HEK293 (cell line): Measurements from ENCODE around the gene CFAP70.
A peak's percentile ranks its signal among the peaks of the same experiment; 100 is the strongest.

Experiments used
- CTCF ChIA-PET: fragments of 350-600 bp; formaldehyde crosslinking; extraction: SDS; loops from one replicate; lab custom pipeline; 2021; ENCODE audit warnings: antibody characterized with exemption; lab: Yijun Ruan, JAX
- POLR2A ChIA-PET: fragments of 300-600 bp; formaldehyde crosslinking; extraction: SDS; loops from one replicate; lab custom pipeline; 2020; ENCODE audit warnings: antibody characterized with exemption, inconsistent platforms; lab: Yijun Ruan, JAX
- H3K27ac ChIP-seq: fragments of 200-500 bp; sonication (Bioruptor generic); 2 replicates; pipeline ENCODE4 v1.5.1; 2014; ENCODE audit warnings: low read depth, low read length, control low read depth, inconsistent platforms; ENCODE audit errors: extremely low read depth
- H3K36me3 ChIP-seq, 2 experiments: fragments of 200-500 bp in 1 of 2; sonication (Bioruptor generic) in 1 of 2; 1 replicate in 1 of 2; 2 replicates in 1 of 2; pipeline ENCODE4 v1.5.1; 2014 to 2017; ENCODE audit warnings: inconsistent platforms in 2 of 2, low read length in 2 of 2; ENCODE audit not compliant: control insufficient read depth in 2 of 2, insufficient read depth in 1 of 2
- H3K4me1 ChIP-seq: fragments of 200-500 bp; sonication (Bioruptor generic); 2 replicates; pipeline ENCODE4 v1.5.1; 2014; ENCODE audit warnings: mild to moderate bottlenecking, low read length, inconsistent platforms; ENCODE audit not compliant: control insufficient read depth, insufficient read depth
- H3K4me3 ChIP-seq: 2 replicates; pipeline ENCODE4 v1.5.1; 2011; ENCODE audit warnings: low read depth, mild to moderate bottlenecking, control low read depth, low read length, moderate library complexity
- H3K9me3 ChIP-seq: fragments of 200-500 bp; sonication (Bioruptor generic); 2 replicates; pipeline ENCODE4 v1.5.1; 2014; ENCODE audit warnings: low read depth, low read length, inconsistent platforms; ENCODE audit not compliant: control insufficient read depth, insufficient read depth
- BCL11B ChIP-seq: fragments of 450-650 bp; formaldehyde crosslinking; IDR thresholded peaks from 2 replicates; pipeline ENCODE4 v1.5.1; 2016; ENCODE audit warnings: low read depth, missing biosample characterization, missing genetic modification characterization
- FEZF1 ChIP-seq: fragments of 450-650 bp; formaldehyde crosslinking; IDR thresholded peaks from 2 replicates; pipeline ENCODE4 v1.5.1; 2016; ENCODE audit warnings: missing biosample characterization, missing genetic modification characterization
- GLI2 ChIP-seq: fragments of 450-650 bp; formaldehyde crosslinking; IDR thresholded peaks from 2 replicates; pipeline ENCODE4; 2017; ENCODE audit warnings: missing biosample characterization, missing genetic modification characterization, low read depth, borderline replicate concordance
- GLIS2 ChIP-seq: fragments of 450-650 bp; formaldehyde crosslinking; IDR thresholded peaks from 2 replicates; pipeline ENCODE4 v1.5.1; 2016; ENCODE audit warnings: missing biosample characterization, missing genetic modification characterization
- KLF8 ChIP-seq: fragments of 450-650 bp; formaldehyde crosslinking; IDR thresholded peaks from 2 replicates; pipeline ENCODE4 v1.5.1; 2016; ENCODE audit warnings: missing biosample characterization, missing genetic modification characterization
- MEIS1 ChIP-seq: sonication (generic); formaldehyde crosslinking; IDR thresholded peaks from 2 replicates; pipeline ENCODE4 v1.8.1; 2022; ENCODE audit warnings: missing genetic modification reagents, mild to moderate bottlenecking, borderline replicate concordance
- OSR2 ChIP-seq: fragments of 450-650 bp; formaldehyde crosslinking; IDR thresholded peaks from 2 replicates; pipeline ENCODE4 v1.5.1; 2016; ENCODE audit warnings: missing biosample characterization, missing genetic modification characterization
- SCRT1 ChIP-seq: fragments of 450-650 bp; formaldehyde crosslinking; IDR thresholded peaks from 2 replicates; pipeline ENCODE4 v1.5.1; 2016; ENCODE audit warnings: missing biosample characterization, missing genetic modification characterization, borderline replicate concordance
- TCF7L2 ChIP-seq: IDR thresholded peaks from 2 replicates; pipeline ENCODE4 v1.6.1; 2011; ENCODE audit warnings: low read depth, mild to moderate bottlenecking, inconsistent platforms, low read length, moderate library complexity, borderline replicate concordance
- YY1 ChIP-seq: fragments of 450-650 bp; formaldehyde crosslinking; IDR thresholded peaks from 2 replicates; pipeline ENCODE4 v1.5.1; 2018; ENCODE audit warnings: missing biosample characterization, missing genetic modification characterization
- ZNF146 ChIP-seq: fragments of 450-650 bp; formaldehyde crosslinking; IDR thresholded peaks from 2 replicates; pipeline ENCODE4 v1.5.1; 2016; ENCODE audit warnings: missing biosample characterization, missing genetic modification characterization
- ZNF175 ChIP-seq: fragments of 450-650 bp; formaldehyde crosslinking; IDR thresholded peaks from 2 replicates; pipeline ENCODE4 v1.5.1; 2016; ENCODE audit warnings: missing biosample characterization, missing genetic modification characterization
- ZNF324 ChIP-seq: fragments of 450-650 bp; formaldehyde crosslinking; IDR thresholded peaks from 2 replicates; pipeline ENCODE4 v1.5.1; 2016; ENCODE audit warnings: missing biosample characterization, missing genetic modification characterization
- ZNF362 ChIP-seq: fragments of 450-650 bp; formaldehyde crosslinking; IDR thresholded peaks from 2 replicates; pipeline ENCODE4 v1.5.1; 2016; ENCODE audit warnings: missing biosample characterization, missing genetic modification characterization
- ZNF416 ChIP-seq: fragments of 450-650 bp; formaldehyde crosslinking; IDR thresholded peaks from 2 replicates; pipeline ENCODE4 v1.5.1; 2016; ENCODE audit warnings: missing biosample characterization, missing genetic modification characterization
- ZNF514 ChIP-seq: fragments of 450-650 bp; formaldehyde crosslinking; IDR thresholded peaks from 2 replicates; pipeline ENCODE4 v1.5.1; 2016; ENCODE audit warnings: missing biosample characterization, missing genetic modification characterization
- ZNF530 ChIP-seq: fragments of 450-650 bp; formaldehyde crosslinking; IDR thresholded peaks from 2 replicates; pipeline ENCODE4 v1.5.1; 2016; ENCODE audit warnings: low read depth, missing biosample characterization, missing genetic modification characterization
- ZNF585B ChIP-seq: fragments of 450-650 bp; formaldehyde crosslinking; IDR thresholded peaks from 2 replicates; pipeline ENCODE4 v1.5.1; 2016; ENCODE audit warnings: missing biosample characterization, missing genetic modification characterization
- ZNF621 ChIP-seq: fragments of 450-650 bp; formaldehyde crosslinking; IDR thresholded peaks from 2 replicates; pipeline ENCODE4 v1.5.1; 2017; ENCODE audit warnings: missing biosample characterization, missing genetic modification characterization
- ZNF629 ChIP-seq: fragments of 450-650 bp; formaldehyde crosslinking; IDR thresholded peaks from 2 replicates; pipeline ENCODE4 v1.5.1; 2017; ENCODE audit warnings: missing biosample characterization, missing genetic modification characterization
- ZNF677 ChIP-seq: fragments of 450-650 bp; IDR thresholded peaks from 2 replicates; pipeline ENCODE4 v1.5.0; 2018; ENCODE audit warnings: missing biosample characterization, mild to moderate bottlenecking, missing genetic modification characterization, moderate library complexity
- ZNF837 ChIP-seq: fragments of 450-650 bp; formaldehyde crosslinking; IDR thresholded peaks from 2 replicates; pipeline ENCODE4 v1.5.1; 2016; ENCODE audit warnings: missing biosample characterization, missing genetic modification characterization
- ZXDB ChIP-seq: fragments of 450-650 bp; formaldehyde crosslinking; IDR thresholded peaks from 2 replicates; pipeline ENCODE4 v1.5.1; 2016; ENCODE audit warnings: missing biosample characterization, missing genetic modification characterization
- TF ChIP-seq, protein P1 (sequence below): fragments of 450-650 bp; formaldehyde crosslinking; IDR thresholded peaks from 2 replicates; pipeline ENCODE4 v1.5.1; 2017; ENCODE audit warnings: missing biosample characterization, missing genetic modification characterization
- TF ChIP-seq, protein P2 (sequence below): fragments of 450-650 bp; formaldehyde crosslinking; IDR thresholded peaks from 2 replicates; pipeline ENCODE4 v1.5.1; 2016; ENCODE audit warnings: missing biosample characterization, missing genetic modification characterization
- TF ChIP-seq, protein P3 (sequence below): fragments of 450-650 bp; formaldehyde crosslinking; IDR thresholded peaks from 2 replicates; pipeline ENCODE4 v1.5.1; 2016; ENCODE audit warnings: missing biosample characterization, missing genetic modification characterization
- TF ChIP-seq, protein P4 (sequence below): fragments of 450-650 bp; formaldehyde crosslinking; IDR thresholded peaks from 2 replicates; pipeline ENCODE4 v1.5.1; 2017; ENCODE audit warnings: missing biosample characterization, missing genetic modification characterization
- TF ChIP-seq, protein P5 (sequence below): fragments of 450-650 bp; formaldehyde crosslinking; IDR thresholded peaks from 2 replicates; pipeline ENCODE4 v1.5.1; 2017; ENCODE audit warnings: missing biosample characterization, missing genetic modification characterization

CFAP70 gene

DNA sequence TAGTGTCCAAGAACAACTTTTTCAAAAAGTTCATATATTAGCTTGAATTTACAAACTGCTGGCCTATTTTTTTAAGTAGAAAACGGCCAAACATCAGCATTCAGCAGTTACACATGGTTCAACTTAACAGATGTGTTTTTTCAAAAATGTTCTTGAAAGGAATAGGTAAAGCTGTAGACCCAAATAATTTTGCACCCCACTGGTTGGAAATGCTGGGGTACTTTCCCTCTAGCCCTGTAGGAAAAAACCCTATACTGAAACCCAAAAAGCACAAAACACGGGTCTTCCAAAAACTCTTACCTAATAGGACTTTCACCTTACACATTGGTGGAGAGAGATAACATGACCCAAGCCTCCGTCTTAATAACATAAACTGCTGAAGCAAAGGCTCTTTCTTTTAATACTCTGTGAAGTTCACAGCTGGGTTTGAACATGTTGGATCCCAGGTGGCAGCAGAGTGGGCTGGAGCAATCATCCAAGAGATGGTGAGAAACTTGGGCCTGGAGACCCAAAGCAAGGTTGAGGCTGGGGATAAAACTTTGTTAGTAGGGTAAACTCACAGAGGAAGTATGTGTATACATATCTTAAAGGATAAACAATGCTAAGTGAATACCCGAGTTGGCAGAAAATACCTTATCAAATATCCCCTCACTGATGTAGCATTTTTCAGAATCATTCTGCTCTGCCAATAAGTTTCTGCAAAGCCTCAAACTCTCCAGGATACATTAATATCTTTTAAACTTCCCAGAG lies 111.0 kb downstream of the CFAP70 start:
- CTCF ChIA-PET, result interaction anchor here (0.6 to 0.8 kb wide), 3 partner anchors 8 to 152 kb away, joined by 3 to 4 read pairs (median 4); no protein-coding TSS in a partner anchor

DNA sequence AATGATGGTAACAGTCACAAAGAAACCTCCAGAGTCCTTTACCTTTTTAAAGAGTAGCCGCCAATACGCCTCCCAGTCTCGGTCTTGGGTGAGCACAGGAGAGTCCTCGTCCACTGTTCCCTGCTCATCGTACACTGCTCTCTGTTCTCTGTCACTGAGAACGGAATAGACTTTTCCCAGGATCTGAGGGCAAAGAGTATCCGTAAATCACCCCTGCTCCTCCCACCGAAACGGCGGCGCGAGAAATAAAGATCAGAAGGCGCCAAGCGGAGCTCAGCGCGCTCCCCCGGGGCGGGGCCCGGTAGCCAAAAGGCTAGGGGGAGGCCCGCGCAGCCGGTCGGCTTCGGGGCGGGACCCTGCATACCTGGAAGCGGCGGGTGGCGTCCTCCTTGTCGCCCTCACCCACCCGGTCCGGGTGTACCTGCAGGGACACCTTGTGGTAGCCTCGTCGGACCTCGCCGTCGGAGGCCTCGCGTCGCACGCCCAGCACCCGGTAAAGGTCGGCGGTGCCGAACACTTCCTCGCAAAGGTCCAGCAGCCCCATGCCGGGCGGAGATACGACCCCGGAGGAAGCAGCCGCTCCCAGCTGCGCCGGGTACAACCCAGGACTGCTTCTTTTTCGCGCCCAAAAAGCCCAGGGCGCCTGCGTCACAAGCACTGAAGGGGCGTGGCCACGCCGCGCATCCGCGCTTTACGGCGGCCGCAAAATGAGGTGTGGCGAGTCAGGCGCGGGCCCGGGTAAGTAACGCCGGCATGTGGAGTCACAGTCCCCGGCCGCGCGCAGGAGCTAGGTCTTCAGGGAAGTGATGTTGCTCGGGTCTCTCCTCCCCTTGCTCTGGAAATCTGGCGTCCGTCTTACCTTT lies 111.8 kb downstream of the CFAP70 start, which contains the start of gene DNAJC9:
Gene DNAJC9, minus strand, starts transcription at position 610 of the 863 bp plus-strand sequence. Its CDS starts 66 bp downstream, at position 544.
- Histone ChIP-seq H3K4me1 (peaks cover 2% of the 10 kb centered on the region; the same call in 1 of the 2 replicates), H3K27ac (peak within 1 kb of the TSS; percentile 96), H3K9me3 (no peaks in the 10 kb centered on the region), H3K36me3 (peaks cover 26 to 74% of the 10 kb centered on the region in 2 experiments), H3K4me3 (peak within 1 kb of the TSS; percentile 91)
- CTCF ChIA-PET, result interaction anchor here (0.6 to 1.0 kb wide), 5 partner anchors 9 to 151 kb away, joined by 3 to 4 read pairs (median 3); no protein-coding TSS in a partner anchor
- POLR2A ChIA-PET, result interaction anchor here (0.5 to 4.2 kb wide), 24 partner anchors 9 to 973 kb away, joined by 3 to 23 read pairs (median 6); partner anchors contain the start of genes ANXA7, CFAP70, DDIT4 and ECD
- TF ChIP-seq, protein P1, sequence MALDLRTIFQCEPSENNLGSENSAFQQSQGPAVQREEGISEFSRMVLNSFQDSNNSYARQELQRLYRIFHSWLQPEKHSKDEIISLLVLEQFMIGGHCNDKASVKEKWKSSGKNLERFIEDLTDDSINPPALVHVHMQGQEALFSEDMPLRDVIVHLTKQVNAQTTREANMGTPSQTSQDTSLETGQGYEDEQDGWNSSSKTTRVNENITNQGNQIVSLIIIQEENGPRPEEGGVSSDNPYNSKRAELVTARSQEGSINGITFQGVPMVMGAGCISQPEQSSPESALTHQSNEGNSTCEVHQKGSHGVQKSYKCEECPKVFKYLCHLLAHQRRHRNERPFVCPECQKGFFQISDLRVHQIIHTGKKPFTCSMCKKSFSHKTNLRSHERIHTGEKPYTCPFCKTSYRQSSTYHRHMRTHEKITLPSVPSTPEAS (tag by site-specific recombination), result no peak
- TF ChIP-seq ZNF621 (tag by site-specific recombination) (no peak), ZXDB (peak; percentile 96), ZNF530 (tag by site-specific recombination) (no peak), OSR2 (peak; percentile 80), FEZF1 (tag by site-specific recombination) (peak; percentile 47; the same call in 1 of the 2 replicates), ZNF677 (tag by site-specific recombination) (no peak), ZNF146 (peak; percentile 30; the same call in 1 of the 2 replicates), MEIS1 (CRISPR knock-in tag) (no peak)
- TF ChIP-seq, protein P2, sequence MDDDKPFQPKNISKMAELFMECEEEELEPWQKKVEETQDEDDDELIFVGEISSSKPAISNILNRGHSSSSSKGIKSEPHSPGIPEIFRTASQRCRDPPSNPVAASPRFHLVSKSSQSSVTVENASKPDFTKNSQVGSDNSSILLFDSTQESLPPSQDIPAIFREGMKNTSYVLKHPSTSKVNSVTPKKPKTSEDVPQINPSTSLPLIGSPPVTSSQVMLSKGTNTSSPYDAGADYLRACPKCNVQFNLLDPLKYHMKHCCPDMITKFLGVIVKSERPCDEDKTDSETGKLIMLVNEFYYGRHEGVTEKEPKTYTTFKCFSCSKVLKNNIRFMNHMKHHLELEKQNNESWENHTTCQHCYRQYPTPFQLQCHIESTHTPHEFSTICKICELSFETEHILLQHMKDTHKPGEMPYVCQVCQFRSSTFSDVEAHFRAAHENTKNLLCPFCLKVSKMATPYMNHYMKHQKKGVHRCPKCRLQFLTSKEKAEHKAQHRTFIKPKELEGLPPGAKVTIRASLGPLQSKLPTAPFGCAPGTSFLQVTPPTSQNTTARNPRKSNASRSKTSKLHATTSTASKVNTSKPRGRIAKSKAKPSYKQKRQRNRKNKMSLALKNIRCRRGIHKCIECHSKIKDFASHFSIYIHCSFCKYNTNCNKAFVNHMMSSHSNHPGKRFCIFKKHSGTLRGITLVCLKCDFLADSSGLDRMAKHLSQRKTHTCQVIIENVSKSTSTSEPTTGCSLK, result no peak
- TF ChIP-seq, protein P3, sequence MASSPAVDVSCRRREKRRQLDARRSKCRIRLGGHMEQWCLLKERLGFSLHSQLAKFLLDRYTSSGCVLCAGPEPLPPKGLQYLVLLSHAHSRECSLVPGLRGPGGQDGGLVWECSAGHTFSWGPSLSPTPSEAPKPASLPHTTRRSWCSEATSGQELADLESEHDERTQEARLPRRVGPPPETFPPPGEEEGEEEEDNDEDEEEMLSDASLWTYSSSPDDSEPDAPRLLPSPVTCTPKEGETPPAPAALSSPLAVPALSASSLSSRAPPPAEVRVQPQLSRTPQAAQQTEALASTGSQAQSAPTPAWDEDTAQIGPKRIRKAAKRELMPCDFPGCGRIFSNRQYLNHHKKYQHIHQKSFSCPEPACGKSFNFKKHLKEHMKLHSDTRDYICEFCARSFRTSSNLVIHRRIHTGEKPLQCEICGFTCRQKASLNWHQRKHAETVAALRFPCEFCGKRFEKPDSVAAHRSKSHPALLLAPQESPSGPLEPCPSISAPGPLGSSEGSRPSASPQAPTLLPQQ (tag by site-specific recombination), result peak; percentile 82; the same call in 1 of the 2 replicates

More for the DNA sequence above, 111.0 kb downstream of the CFAP70 start:
- peaks cover 2% of the 10 kb centered on the region; the same call in 1 of the 2 replicates for H3K4me1 ChIP-seq
- peak overlapping the region; percentile 96 for H3K27ac ChIP-seq
- TF ChIP-seq ZNF837 (tag by site-specific recombination) (no peak), ZNF324 (tag by site-specific recombination) (no peak), ZNF416 (tag by site-specific recombination) (no peak), KLF8 (tag by site-specific recombination) (no peak), ZNF362 (tag by site-specific recombination) (no peak), TCF7L2 (no peak), GLIS2 (tag by site-specific recombination) (no peak), ZNF629 (tag by site-specific recombination) (no peak), ZNF514 (tag by site-specific recombination) (no peak), ZNF175 (tag by site-specific recombination) (no peak), YY1 (no peak), GLI2 (tag by site-specific recombination) (no peak), BCL11B (tag by site-specific recombination) (no peak), SCRT1 (no peak), ZNF585B (no peak)
- TF ChIP-seq, protein P4, sequence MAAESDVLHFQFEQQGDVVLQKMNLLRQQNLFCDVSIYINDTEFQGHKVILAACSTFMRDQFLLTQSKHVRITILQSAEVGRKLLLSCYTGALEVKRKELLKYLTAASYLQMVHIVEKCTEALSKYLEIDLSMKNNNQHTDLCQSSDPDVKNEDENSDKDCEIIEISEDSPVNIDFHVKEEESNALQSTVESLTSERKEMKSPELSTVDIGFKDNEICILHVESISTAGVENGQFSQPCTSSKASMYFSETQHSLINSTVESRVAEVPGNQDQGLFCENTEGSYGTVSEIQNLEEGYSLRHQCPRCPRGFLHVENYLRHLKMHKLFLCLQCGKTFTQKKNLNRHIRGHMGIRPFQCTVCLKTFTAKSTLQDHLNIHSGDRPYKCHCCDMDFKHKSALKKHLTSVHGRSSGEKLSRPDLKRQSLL (tag by site-specific recombination), result no peak
- TF ChIP-seq, protein P5, sequence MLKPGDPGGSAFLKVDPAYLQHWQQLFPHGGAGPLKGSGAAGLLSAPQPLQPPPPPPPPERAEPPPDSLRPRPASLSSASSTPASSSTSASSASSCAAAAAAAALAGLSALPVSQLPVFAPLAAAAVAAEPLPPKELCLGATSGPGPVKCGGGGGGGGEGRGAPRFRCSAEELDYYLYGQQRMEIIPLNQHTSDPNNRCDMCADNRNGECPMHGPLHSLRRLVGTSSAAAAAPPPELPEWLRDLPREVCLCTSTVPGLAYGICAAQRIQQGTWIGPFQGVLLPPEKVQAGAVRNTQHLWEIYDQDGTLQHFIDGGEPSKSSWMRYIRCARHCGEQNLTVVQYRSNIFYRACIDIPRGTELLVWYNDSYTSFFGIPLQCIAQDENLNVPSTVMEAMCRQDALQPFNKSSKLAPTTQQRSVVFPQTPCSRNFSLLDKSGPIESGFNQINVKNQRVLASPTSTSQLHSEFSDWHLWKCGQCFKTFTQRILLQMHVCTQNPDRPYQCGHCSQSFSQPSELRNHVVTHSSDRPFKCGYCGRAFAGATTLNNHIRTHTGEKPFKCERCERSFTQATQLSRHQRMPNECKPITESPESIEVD (tag by site-specific recombination), result no peak
- peak overlapping the region; percentile 91 for H3K4me3 ChIP-seq
- H3K9me3 ChIP-seq, result no peaks in the 10 kb centered on the region
- peaks cover 21 to 68% of the 10 kb centered on the region in 2 experiments for H3K36me3 ChIP-seq
- POLR2A ChIA-PET, result interaction anchor here (0.8 to 4.2 kb wide), 22 partner anchors 8 to 974 kb away, joined by 3 to 23 read pairs (median 6); partner anchors contain the start of genes ANXA7, CFAP70, DDIT4 and ECD
